Duodenal mucosa (tissue), 2 donors: ENCODE data around the gene BCAN.

ENCODE experiments used
- H3K27ac ChIP-seq: one replicate; pipeline ENCODE4 v1.7.0; 2013; ENCODE audit warnings: low read depth, low read length
- H3K27me3 ChIP-seq, 2 donors: one replicate each; pipeline ENCODE4 v1.7.0; 2013; ENCODE audit warnings: low read length in 2 of 2, control low read depth in 1 of 2; ENCODE audit not compliant: insufficient read depth in 2 of 2, control insufficient read depth in 1 of 2
- H3K36me3 ChIP-seq, 2 donors: one replicate each; pipeline ENCODE4 v1.7.0; 2013; ENCODE audit warnings: low read length in 2 of 2, control low read depth in 1 of 2; ENCODE audit not compliant: insufficient read depth in 2 of 2, control insufficient read depth in 1 of 2
- H3K4me1 ChIP-seq, 2 donors: one replicate each; pipeline ENCODE4 v1.7.0; 2013; ENCODE audit warnings: low read length in 2 of 2, control low read depth in 1 of 2; ENCODE audit not compliant: insufficient read depth in 2 of 2, control insufficient read depth in 1 of 2
- H3K4me3 ChIP-seq, 2 donors: one replicate each; pipeline ENCODE4 v1.7.0; 2013; ENCODE audit warnings: low read length in 2 of 2, low read depth in 1 of 2
- H3K9ac ChIP-seq, 2 donors: one replicate each; pipeline ENCODE4 v1.7.0; 2013; ENCODE audit warnings: low read length in 2 of 2, low read depth in 1 of 2
- H3K9me3 ChIP-seq, 2 donors: one replicate each; pipeline ENCODE4 v1.7.0; 2013; ENCODE audit warnings: low read length in 2 of 2, control low read depth in 1 of 2; ENCODE audit not compliant: control insufficient read depth in 1 of 2

BCAN gene

GRCh38 chr1:156689035-156689952 lies 47.4 kb downstream of the BCAN start:
- Histone ChIP-seq H3K4me1 (peaks cover 27 to 36% of the 10 kb centered on the region in 2 donors), H3K27ac (no peak overlapping the region), H3K9ac (no peak overlapping the region), H3K36me3 (no peaks in the 10 kb centered on the region), H3K27me3 (peaks cover 16 to 42% of the 10 kb centered on the region in 2 donors), H3K9me3 (no peaks in the 10 kb centered on the region), H3K4me3 (peak overlapping the region in 1 of 2 donors; percentile 40)

GRCh38 chr1:156689953-156690674 lies 48.2 kb downstream of the BCAN start:
- Histone ChIP-seq H3K27me3 (peaks cover 16 to 38% of the 10 kb centered on the region in 2 donors), H3K4me3 (no peak overlapping the region), H3K4me1 (peaks cover 30 to 39% of the 10 kb centered on the region in 2 donors), H3K36me3 (no peaks in the 10 kb centered on the region), H3K27ac (no peak overlapping the region), H3K9ac (no peak overlapping the region), H3K9me3 (no peaks in the 10 kb centered on the region)

GRCh38 chr1:156690675-156691036 lies 48.7 kb downstream of the BCAN start:
- Histone ChIP-seq H3K27me3 (peaks cover 16 to 38% of the 10 kb centered on the region in 2 donors), H3K36me3 (no peaks in the 10 kb centered on the region), H3K4me3 (no peak overlapping the region), H3K9me3 (no peaks in the 10 kb centered on the region), H3K4me1 (peaks cover 30 to 39% of the 10 kb centered on the region in 2 donors), H3K9ac (no peak overlapping the region), H3K27ac (no peak overlapping the region)

GRCh38 chr1:156691191-156691590 lies 49.3 kb downstream of the BCAN start:
- Histone ChIP-seq H3K4me1 (peaks cover 30 to 39% of the 10 kb centered on the region in 2 donors), H3K27me3 (peaks cover 16 to 38% of the 10 kb centered on the region in 2 donors)

GRCh38 chr1:156691665-156692440 lies 49.9 kb downstream of the BCAN start:
- no peaks in the 10 kb centered on the region for H3K36me3 ChIP-seq
- H3K4me3 ChIP-seq, result no peak overlapping the region
- no peaks in the 10 kb centered on the region for H3K9me3 ChIP-seq
- H3K27ac ChIP-seq, result no peak overlapping the region
- H3K27me3 ChIP-seq, result peaks cover 16 to 38% of the 10 kb centered on the region in 2 donors
- peaks cover 30 to 39% of the 10 kb centered on the region in 2 donors for H3K4me1 ChIP-seq
- H3K9ac ChIP-seq, result no peak overlapping the region

More at GRCh38 chr1:156691191-156691590, 49.3 kb downstream of the BCAN start:
- Histone ChIP-seq H3K27ac (no peak overlapping the region), H3K9ac (no peak overlapping the region), H3K9me3 (no peaks in the 10 kb centered on the region), H3K4me3 (no peak overlapping the region), H3K36me3 (no peaks in the 10 kb centered on the region)

- peaks cover 16 to 38% of the 10 kb centered on the region in 2 donors for H3K27me3 ChIP-seq
- no peak overlapping the region for H3K9ac ChIP-seq
- no peak overlapping the region for H3K27ac ChIP-seq
- peaks cover 30 to 39% of the 10 kb centered on the region in 2 donors for H3K4me1 ChIP-seq
- H3K36me3 ChIP-seq, result no peaks in the 10 kb centered on the region
- no peak overlapping the region for H3K4me3 ChIP-seq
- no peaks in the 10 kb centered on the region for H3K9me3 ChIP-seq
Observed at GRCh38 chr1:156692441-156692924, 50.6 kb downstream of the BCAN start.

- H3K4me1 ChIP-seq, result peaks cover 30 to 39% of the 10 kb centered on the region in 2 donors
- no peak overlapping the region for H3K27ac ChIP-seq
Observed at GRCh38 chr1:156692925-156693847, 51.3 kb downstream of the BCAN start.

GRCh38 chr1:156693848-156694689 lies 52.2 kb downstream of the BCAN start:
- Histone ChIP-seq H3K9me3 (no peaks in the 10 kb centered on the region), H3K9ac (no peak overlapping the region), H3K36me3 (no peaks in the 10 kb centered on the region), H3K4me3 (no peak overlapping the region), H3K27ac (no peak overlapping the region), H3K4me1 (peaks cover 30 to 39% of the 10 kb centered on the region in 2 donors), H3K27me3 (peaks cover 16 to 33% of the 10 kb centered on the region in 2 donors)

More at GRCh38 chr1:156692925-156693847, 51.3 kb downstream of the BCAN start:
- Histone ChIP-seq H3K9ac (no peak overlapping the region), H3K36me3 (no peaks in the 10 kb centered on the region), H3K27me3 (peaks cover 16 to 38% of the 10 kb centered on the region in 2 donors), H3K9me3 (no peaks in the 10 kb centered on the region), H3K4me3 (no peak overlapping the region)
